Esophagus muscularis mucosa (tissue), 3 donors: ENCODE results near the gene SLC1A1.
"Not testable (repeated sequence)": the region's sequence is repeated elsewhere in the genome, so short reads cannot be mapped to it uniquely, and the experiment has no call there.

Experiments used
- EP300 ChIP-seq: sonication (generic); formaldehyde crosslinking; IDR thresholded peaks from one replicate; pipeline ENCODE4 v1.6.1; 2017; ENCODE audit warnings: antibody characterized with exemption
- TF ChIP-seq, protein P1 (sequence below), 3 experiments: fragments of 200-600 bp in 2 of 3; fragments of 450-650 bp in 1 of 3; sonication (generic) in 2 of 3; IDR thresholded peaks; one replicate each; pipeline ENCODE4 v1.5.1; 2017 to 2019; ENCODE audit warnings: antibody characterized with exemption in 3 of 3, mild to moderate bottlenecking in 2 of 3, moderate library complexity in 1 of 3

DNA sequence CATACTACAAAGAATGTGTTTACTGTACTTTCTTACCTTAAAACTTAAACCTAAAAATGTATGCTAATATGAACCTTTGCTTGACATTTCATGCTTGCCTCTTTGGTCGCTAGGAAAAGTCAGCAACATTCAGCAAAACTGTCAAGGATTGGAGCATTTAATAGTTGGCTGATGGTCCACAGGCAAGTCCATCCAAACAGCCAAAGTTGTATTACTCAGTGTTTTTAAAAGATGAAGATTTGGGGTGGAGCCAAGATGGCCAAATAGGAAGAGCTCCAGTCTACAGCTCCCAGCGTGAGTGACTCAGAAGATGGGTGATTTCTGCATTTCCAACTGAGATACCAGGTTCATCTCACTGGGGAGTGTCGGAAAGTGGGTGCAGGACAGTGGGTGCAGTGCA, 40.6 kb downstream of the SLC1A1 start:
- TF ChIP-seq EP300: not testable (repeated sequence)
- TF ChIP-seq, protein P1, sequence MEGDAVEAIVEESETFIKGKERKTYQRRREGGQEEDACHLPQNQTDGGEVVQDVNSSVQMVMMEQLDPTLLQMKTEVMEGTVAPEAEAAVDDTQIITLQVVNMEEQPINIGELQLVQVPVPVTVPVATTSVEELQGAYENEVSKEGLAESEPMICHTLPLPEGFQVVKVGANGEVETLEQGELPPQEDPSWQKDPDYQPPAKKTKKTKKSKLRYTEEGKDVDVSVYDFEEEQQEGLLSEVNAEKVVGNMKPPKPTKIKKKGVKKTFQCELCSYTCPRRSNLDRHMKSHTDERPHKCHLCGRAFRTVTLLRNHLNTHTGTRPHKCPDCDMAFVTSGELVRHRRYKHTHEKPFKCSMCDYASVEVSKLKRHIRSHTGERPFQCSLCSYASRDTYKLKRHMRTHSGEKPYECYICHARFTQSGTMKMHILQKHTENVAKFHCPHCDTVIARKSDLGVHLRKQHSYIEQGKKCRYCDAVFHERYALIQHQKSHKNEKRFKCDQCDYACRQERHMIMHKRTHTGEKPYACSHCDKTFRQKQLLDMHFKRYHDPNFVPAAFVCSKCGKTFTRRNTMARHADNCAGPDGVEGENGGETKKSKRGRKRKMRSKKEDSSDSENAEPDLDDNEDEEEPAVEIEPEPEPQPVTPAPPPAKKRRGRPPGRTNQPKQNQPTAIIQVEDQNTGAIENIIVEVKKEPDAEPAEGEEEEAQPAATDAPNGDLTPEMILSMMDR (IDR thresholded peaks at IDR 0.05): not testable (repeated sequence)
